Stimulated activated naive CD8-positive, alpha-beta T cell treated with anti-CD3 and anti-CD28 coated beads, Interleukin-15, Interleukin-2, amounts not matched to agents 100 U/mL and 50 U/mL, for 24 hours (primary cell): ENCODE measurements around the gene COL25A1.
"Not testable (repeated sequence)": the region's sequence is repeated elsewhere in the genome, so short reads cannot be mapped to it uniquely, and the experiment has no call there.

Experiments used
- ATAC-seq: fragments of 150-1000 bp; cut with Tn5 transposase; one replicate; pipeline ENCODE4 v1.10.0; 2021
- DNase-seq: peaks from one replicate; pipeline ENCODE4 v3.0.0; 2021

The COL25A1 gene

DNA sequence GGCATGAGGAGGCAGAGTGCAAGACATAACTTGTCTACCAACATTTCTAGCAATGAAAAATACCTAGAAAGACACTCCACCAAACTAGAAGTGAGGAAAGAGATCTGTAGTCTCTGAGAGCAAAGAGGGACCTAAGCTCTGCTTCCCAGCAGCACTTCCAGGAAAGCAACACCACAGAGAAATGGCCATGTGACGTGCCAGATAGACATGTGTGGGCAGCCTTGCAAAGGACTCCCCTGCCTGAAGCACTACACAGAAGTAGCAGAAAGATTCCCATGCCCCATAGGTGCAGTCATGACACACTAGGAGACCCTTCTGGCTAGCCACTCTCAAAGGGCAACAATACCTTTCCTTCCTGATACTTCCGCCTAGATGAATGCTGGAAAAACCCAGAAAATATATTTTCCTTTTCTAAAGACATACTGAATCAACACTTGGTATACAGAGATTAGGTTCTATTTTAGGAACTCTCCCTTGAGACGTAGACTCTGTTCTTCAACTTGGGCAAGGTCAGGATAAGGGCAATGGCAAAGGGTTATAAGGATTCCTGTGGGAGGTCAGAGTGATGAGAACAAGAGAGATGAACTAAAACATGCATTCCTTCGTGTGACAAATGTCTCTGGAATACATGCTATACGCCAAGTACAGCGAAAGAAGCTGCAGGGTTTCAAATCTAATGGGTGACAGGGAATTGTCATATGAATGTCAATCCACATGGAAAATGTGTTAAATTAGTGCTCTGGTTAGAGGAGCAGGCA is 352.1 kb downstream of the COL25A1 start:
- ATAC-seq = no peak
- DNase-seq = no peak

DNA sequence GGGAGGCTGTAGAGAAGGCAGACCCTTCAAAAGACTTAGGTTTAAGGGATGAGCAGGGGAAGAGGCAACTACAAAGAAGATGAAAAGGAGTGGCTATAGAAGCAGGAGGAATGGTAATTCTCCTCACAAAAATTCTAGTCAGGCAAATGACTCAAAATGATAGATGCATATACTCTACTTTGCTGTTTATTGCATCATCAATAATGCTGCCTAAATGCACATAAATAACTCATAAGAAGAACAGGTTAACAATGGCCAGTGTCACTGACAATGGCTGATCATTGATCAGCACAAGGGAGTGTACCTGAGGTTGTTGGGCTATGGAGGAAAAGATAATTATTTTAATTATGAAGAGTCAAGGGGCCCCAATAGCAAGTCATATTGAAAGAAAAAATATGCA is 354.9 kb downstream of the COL25A1 start:
- no peak for DNase-seq
- no peak for ATAC-seq

DNA sequence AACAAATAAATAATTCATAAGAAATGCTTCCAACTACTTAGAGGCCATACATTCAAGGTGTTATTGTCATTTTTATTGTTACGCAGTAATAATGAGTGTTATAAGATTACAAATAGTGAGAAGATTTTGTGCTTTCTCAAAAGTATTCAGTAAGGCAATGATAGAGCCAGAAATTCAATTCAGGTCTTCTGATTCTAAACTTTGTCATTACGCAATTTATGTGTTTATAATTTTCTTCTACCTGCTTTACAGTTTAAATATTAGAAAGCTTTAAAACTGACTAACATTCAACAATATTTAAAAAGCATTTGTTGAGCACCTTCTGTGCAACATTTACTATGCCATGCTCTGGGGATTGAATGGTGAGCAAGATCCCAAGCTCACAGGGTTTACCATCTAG is 356.2 kb downstream of the COL25A1 start:
- no peak for DNase-seq
- ATAC-seq = no peak

DNA sequence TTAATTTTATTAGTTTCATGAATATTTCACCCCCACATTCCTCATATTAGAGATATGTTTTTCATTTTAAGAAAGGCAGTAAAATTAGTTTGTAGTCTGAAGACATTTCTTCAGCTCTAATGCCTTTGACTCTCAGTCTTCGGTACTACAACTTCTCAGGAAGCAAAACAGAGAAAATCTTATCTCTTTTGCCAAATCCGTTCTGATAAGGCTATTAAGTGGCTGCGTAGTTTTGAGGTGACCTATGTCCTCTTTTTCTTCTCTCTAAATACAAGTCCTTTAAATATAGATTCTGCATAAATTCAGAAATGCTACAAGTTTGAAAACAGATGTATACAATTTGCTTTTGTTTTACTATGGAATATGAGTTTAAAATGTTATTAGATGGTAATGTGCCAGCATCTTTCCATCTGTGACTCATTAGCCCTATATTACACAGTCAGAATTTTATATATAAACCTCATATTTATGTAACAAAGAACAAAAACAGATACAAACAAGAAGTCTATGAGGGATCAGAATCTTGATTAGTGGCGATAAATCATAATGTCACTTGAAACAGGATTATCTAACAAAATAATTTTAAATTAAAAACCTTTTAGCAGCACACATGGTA is 358.4 kb downstream of the COL25A1 start:
- DNase-seq (no peak), ATAC-seq (no peak)

DNA sequence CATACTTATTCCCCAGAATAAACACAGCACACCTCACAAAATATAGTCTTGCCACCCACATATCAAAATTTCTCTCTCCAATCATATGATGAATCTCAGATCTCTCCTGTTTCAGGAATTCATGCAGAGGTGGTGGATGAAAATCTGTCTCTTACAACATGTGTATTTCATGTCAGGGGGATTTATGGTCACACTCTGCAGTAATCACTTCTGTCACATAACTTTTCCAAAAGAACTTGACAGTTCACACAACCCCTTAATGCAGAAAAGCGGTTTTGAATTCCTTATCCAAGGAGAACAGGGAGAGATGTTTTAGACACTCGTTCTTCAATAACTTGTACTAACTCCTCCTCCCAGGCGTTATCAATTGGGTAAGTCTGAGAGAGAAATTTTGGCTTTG is 359.1 kb downstream of the COL25A1 start:
- ATAC-seq (no peak), DNase-seq (no peak)

DNA sequence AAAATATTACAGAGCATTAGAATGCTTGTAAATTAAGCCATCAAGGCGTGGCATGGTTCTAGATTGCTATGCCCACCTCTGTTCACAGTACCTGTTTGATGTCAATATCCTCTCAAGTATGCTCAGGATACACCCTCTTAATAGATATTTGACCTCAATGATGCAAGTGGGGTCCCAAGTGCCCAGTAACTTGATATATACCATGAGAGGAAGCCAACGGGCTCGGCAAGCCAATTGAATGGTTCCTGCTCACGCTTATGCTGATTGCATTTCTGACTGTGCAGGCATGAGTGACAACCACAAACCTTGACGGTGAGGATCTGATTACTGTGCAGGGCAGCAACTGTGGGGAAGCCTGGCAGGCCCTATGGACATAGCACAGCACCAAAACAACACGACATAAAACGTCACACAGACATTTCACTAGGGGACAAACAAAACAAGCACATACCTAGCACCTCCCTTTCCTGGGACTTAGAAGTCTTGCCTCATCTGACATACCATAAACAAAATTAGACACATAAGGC is 360.5 kb downstream of the COL25A1 start:
- ATAC-seq (no peak), DNase-seq (no peak)

DNA sequence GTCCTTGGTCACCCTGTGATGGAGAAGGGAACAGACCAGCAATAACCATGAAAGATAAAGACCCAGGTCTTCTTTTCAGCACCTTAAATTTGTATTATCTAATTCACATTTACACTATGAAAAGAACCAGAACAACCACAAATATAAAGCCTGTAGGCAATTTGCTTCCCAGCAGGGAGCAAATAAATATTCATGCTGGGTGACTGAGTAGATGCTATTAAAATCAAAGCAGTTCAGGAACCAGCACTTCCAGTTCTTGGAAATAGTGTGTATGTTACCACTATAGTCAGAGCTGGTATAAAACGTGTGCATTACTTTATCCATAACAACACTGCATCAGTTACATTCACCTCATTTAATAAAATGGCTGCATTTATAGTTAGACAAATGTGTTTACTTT is 361.8 kb downstream of the COL25A1 start:
- ATAC-seq (no peak), DNase-seq (no peak)

DNA sequence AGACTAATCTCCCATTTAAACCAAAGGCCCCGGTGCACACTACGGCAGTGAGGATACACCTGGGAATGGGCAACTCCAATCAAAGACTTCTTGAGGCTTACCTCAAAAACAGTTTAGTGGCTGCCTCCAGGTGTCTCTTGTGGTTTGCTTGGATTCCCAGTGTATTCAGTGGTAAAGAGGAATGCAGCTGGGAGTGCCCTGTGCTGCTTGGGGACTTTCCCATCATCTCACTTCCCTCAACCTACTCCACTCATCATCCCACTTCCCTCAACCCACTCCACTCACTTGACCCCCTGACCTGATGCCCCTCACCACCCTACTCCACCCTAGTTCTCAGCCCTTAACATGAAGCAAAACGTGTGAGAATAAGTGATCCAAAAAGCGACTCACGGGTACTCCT is 362.3 kb downstream of the COL25A1 start:
- ATAC-seq (no peak), DNase-seq (no peak)

DNA sequence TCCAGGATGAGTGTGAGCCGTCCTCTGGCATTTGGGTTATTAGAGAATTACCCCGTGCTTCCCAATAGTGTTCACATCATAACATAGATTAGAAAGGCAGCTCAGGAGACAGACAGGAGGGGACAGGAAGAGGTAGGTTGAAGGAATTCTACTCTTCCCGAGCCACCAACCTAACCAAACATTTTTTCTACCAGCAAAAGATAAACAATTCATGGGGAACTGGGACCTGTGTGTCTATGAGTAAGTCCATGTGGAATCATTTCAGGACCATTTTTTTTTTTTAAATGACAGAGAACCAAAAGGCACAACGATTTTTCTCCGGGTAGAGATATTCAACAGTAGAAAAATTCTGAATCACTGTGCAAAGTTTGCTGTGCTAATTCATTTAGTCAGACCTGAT is 365.4 kb downstream of the COL25A1 start:
- ATAC-seq (no peak), DNase-seq (no peak)

DNA sequence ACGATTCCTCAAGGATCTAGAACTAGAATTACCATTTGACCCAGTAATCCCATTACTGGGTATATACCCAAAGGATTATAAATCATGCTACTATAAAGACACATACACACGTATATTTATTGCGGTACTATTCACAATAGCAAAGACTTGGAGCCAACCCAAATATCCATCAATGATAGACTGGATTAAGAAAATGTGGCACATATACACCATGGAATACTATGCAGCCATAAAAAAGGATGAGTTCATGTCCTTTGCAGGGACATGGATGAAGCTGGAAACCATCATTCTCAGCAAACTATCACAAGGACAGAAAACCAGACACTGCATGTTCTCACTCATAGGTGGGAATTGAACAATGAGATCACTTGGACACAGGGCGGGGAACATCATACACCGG is 368.5 kb downstream of the COL25A1 start:
- ATAC-seq, DNase-seq: not testable (repeated sequence)

DNA sequence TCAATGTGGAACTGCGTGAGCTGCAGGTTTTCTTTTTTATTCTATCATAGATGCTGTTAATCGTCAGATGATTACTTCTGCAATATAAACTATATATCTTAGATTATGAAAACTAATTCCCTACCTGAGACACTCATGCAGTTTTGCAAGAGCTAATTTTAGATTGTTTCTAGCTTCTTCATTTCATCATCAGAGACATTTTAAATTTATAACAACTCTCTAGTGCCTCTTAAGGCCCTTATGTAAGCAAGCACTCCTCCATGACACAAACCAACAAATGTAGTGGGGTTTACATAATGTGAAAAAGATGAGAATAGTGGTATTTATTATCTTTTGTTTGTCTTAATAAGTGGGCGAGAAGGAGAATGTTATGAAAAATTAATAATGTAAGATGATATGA is 369.4 kb downstream of the COL25A1 start:
- no peak for ATAC-seq
- DNase-seq = no peak

DNA sequence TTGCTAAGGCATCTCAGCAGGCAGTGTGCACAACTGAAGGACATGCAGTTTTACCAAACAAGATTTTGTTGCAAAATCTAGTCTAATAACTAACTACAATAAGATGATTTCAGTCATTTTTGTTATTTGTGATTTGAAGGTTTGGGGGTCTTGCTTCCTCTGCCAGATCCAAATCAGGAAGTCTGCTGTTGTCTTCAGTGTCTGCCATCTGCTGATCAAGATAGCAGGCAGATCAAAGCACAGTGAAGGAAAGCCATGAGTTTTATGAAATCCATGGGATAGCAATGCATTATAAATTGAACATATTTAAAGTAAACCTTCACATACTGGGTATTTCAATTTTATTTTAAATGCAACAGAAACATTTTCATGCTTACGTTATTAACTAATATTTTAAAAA is 370.5 kb downstream of the COL25A1 start:
- DNase-seq (no peak), ATAC-seq (no peak)

DNA sequence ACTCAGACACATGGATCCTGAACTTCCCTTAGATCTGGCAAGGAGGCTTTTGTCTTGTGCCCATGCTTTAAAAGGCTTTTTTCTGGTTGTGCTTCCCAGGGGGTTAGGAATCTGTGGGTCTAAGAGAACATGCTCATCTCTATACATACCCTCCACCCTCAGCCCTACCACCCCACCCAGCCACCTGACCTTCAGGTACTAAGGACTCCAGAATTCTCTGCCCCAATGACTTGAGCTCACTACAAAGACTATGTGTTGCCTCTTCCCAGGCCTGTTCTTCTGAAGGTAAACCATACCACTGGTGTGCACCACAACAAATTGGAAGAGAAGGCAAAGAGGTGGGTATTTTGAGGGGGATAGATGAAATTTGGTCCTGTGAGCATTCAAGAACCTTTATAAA is 372.3 kb downstream of the COL25A1 start:
- no peak for DNase-seq

DNA sequence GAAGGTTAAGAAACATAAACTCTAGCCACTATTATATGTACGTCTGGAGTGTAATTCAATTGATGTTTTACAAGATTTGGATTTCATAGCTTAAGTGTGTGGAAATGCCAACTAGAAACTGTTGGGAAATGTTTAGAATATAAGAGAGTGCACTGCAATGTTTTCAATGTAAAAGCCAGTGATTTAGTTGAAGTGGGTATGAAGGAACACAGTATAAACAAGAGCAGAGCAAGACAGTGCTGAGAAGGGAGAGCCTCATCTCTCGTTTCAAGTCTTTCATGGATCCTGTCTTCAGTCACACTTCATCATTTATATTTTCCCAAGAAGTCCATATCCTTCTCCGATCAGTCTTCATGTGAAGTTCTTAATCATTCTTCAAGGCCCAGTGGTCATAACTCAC is 375.7 kb downstream of the COL25A1 start:
- DNase-seq = no peak
- no peak for ATAC-seq

More for the DNA sequence above, 372.3 kb downstream of the COL25A1 start:
- ATAC-seq = no peak

DNA sequence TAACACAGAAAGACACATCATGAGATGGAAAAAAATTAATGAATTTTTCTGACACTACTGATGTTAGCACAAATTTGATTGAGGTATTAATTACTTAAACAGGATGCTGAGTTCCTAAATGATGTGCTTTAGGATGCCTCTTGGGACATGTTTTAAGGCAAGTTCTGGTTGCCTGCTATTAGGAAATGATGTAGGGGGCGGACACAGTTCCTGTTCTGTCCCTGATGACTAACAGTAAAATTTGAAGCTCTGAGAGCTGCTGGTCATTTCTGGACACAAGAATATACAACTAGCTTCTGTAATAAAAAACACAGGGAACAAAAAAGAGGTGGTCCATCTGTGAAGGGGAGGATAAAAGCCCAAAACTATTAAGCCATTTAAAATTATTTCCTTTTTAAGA is 376.4 kb downstream of the COL25A1 start:
- ATAC-seq (no peak), DNase-seq (no peak)

DNA sequence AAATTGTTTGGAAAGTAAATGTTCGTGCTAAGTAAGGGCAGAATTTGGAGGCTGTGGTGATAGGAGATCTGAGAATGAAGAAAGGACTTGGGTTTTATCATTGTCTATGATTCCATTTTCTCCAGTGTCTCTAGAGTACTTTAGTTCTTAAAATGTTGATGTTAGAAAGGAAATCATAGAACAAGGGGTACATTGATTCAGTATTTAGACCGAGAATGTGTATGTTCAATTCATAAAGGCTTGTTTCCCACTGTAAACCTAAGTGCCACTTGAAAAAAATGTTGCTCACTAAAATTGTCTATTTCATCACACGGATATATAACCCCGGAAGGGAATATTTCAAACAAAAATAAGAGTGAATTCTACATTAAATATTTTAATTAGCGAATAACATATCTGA is 380.3 kb downstream of the COL25A1 start:
- DNase-seq = no peak
- ATAC-seq = no peak

DNA sequence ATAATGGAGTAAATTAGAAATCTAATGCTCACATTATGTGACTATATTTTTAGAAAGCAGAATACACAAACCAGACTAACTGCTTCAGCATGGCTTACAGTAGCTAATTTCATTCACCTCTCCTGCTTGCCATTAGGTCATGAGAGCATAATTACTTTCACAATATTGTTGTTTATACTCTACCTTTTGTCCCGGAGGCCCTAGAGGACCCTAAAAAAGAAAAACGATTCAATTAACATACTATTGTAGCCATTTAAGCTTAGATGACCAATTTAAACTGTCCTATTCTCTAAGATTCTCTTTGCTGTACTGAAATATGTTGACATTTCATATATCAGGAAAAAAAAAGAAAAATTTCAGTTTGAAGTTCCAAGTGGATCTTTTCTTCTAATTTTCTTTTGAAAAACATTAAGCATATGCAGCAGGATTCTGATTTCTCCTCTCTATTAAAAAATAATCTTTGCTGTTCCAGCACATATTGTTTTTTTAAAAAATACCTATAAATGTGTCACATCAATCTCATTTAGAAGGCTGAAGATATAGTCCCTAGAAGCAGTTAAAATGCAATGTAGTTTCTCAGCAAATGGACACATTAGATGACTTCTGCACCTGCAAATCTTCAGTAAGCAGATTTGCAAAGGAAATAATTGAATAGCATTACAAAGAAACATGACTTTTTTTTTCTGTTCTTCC is 381.9 kb downstream of the COL25A1 start:
- ATAC-seq (no peak), DNase-seq (no peak)

DNA sequence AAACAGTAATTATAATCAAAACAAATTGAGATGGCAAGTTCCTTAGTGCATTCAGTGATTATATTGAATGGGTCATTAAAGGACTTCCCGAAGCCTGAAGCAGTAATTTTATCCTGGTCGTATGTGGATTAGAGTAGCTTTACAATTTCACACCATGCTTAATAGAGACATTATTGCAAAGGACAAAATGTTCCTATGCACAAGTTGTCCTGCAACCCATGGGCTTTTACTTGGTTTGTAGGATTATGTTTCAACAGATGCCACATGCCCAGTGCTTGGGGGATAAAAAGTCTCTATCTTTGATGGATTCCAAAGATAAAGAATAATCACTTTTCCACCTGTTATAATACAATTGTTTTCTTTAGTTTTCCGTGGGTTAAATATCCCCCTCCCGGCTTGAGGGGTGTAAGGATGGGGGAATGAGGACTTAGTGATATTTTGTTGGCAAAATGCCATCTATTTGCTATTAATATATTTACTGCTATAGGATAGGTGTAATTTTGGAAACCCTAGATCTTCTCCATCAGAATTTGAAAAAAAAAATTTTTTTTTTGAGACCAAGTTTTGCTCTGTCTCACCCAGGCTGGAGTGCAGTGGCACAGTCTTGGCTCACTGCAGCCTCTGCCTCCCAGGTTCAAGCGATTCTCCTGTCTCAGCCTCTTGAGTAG is 383.1 kb downstream of the COL25A1 start:
- ATAC-seq = no peak
- DNase-seq = no peak

DNA sequence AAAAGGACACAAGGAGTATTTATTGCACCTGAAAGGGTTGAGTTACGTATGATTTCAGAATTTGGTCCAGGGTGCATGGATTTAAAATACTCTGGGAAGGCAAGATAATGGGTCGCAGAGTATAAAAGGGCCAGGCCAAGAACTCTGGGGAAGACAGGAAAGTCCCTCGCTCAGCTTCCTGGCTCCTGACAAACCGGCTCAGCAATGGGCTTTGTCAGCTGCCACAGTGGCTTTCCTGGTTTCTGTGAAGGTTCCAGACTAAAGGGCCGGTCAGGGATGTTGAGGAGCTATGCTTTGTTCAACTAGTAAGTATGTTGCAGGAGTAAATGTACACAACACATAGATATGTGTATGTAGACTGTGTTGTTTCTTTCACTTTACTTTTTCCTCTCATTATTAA is 385.2 kb downstream of the COL25A1 start:
- DNase-seq (no peak), ATAC-seq (no peak)

DNA sequence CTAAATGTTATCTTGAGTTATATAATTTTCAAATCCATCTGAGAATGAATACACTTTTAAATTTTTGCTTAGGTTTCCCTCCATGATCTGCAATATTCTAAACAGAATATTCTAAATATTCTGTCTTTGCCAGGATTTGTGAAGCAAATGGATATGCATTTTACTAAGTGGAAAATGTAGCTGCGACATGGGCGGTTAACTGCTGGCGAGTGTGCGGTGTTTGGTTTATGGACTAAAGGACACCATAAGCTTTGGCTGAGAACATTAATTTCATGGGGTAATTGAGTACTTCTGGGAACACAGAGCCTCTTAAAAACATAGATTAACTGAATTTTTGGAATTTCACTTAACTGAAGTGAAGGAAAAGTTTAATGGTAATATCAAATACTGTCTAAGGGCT is 385.8 kb downstream of the COL25A1 start:
- DNase-seq (no peak), ATAC-seq (no peak)

DNA sequence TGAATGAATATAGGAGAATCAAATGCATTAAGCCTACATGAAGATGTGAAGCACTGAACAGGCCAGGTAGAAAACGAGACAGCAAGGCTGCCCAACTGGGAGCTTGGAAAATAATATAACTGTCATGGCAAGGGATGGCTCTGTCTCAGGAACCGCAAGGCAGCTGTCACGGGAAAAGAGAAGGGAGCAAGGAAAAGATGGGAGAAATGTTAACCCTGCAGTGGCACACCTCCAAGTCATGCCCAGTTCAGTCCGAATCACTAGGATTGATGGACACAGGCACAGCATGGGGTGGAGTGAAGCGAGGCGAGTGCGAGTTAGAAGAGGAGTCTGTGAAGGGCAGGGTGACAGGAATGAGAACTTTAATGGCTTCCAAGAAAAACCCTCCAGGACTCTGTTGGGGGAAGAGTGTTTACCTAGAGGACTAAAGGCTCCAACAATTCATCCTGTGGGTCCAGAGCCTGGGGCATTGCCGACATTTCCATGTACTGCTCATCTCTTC is 395.5 kb downstream of the COL25A1 start:
- no peak for ATAC-seq
- no peak for DNase-seq

DNA sequence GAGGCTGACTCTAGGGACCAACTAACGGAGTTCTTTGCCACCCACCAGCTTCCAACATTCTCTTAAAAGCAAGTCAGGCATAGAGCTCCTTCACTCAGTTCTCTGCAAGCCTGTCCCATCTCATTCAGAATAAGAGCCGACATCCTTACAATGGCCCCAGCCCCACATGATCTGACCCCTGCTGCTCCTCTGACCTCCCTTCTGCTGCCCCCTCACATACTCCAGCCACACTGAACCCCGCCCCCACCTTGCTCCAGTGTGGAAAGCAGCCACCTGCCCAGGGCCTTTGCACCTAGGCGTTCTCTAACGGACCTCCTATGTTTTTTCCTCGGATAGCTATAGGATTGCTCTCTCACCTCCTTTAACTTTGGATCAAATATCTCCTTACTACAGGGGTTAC is 396.5 kb downstream of the COL25A1 start:
- ATAC-seq (no peak), DNase-seq (no peak)
